ENCODE data around the gene PAM.

Gene PAM

GRCh38 chr5:102832445-102832844 is 77.3 kb downstream of the PAM start:
- TF ChIP-seq CTCF (IDR thresholded peaks at IDR 0.05; ENCODE audit: low read length, missing control alignments), result no peak
- H3K4me3 ChIP-seq (replicated peaks; ENCODE audit: low read depth, low read length), result no peak overlapping the region
- no peak for DNase-seq (ENCODE audit: low read depth)

DNA sequence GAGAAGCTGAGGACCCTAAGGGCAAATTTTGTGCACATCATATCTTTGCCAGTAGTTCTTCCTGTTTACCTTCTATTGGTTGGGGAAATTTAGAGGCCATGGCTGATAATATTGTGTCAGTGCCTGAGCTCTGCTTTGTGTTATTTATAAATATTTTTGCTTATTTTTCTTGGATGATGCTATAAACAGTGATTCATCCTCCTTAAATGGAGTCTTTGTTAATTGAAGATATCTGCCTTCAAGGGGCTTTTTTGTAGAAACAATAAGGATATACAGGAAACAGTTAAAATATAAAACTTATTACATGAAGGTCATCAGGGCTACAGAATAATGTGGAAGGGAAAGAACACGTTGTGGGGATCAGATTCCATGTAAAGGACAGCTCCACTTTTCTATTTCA is 78.0 kb downstream of the PAM start:
- no peak for TF ChIP-seq CTCF (IDR thresholded peaks at IDR 0.05; ENCODE audit: low read length, missing control alignments)
- DNase-seq (ENCODE audit: low read depth), result no peak

DNA sequence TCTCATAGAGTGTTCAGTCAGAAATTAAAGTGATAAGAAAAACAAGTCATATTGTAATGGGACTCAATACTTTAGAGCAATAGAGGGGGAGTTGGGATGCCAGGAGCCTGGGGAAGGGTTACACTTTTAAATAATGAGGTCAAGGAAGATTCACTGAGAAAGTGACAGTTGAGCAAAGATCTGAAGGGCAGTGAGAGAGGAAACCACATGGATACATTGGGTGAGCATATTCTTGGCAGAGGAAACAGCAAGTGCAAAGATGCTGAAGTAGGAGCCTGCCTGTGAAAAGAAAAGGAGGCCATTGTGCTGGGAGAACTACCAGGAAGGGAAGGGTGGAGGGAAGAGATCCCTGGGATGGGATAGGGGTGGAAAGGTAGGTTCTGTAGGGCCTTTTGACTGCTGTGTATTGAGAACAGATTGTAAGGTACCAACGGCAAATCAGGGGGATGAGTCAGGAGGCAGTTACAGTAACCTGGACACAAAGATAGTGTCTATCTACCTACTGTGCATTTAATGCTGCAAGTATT is 79.4 kb downstream of the PAM start:
- no peak for TF ChIP-seq CTCF (IDR thresholded peaks at IDR 0.05; ENCODE audit: low read length, missing control alignments)
- no peak overlapping the region for H3K4me3 ChIP-seq (replicated peaks; ENCODE audit: low read depth, low read length)
- DNase-seq (ENCODE audit: low read depth), result no peak

More for the DNA sequence above, 78.0 kb downstream of the PAM start:
- H3K4me3 ChIP-seq (replicated peaks; ENCODE audit: low read depth, low read length), result no peak overlapping the region

DNA sequence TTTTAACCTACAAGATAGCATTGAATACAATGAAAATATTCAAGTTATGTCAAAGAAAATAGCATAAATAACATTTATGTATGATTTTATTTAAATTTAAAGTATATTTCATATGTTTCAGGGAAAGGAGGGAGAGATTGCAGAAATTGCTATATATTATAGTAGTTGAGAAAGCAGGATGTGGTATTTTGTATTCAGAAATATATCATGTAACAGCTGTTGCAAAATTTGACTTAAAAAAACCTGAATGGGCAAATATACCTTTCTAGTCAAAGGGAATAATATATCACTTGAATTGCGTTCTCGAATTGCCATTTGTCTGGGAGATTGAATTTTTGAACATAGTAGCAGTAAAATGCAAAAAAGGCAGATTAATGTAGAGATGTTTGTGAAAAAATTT is 80.6 kb downstream of the PAM start:
- DNase-seq (ENCODE audit: low read depth), result no peak
- TF ChIP-seq CTCF (IDR thresholded peaks at IDR 0.05; ENCODE audit: low read length, missing control alignments), result no peak
- no peak overlapping the region for H3K4me3 ChIP-seq (replicated peaks; ENCODE audit: low read depth, low read length)

- no peak for DNase-seq (ENCODE audit: low read depth)
These were observed 85.9 kb downstream of the PAM start for GRCh38 chr5:102841021-102841420.

GRCh38 chr5:102843997-102844396 is 88.9 kb downstream of the PAM start:
- H3K4me3 ChIP-seq (replicated peaks; ENCODE audit: low read depth, low read length), result no peak overlapping the region
- TF ChIP-seq CTCF (IDR thresholded peaks at IDR 0.05; ENCODE audit: low read length, missing control alignments), result no peak
- DNase-seq (ENCODE audit: low read depth), result no peak

More at GRCh38 chr5:102841021-102841420, 85.9 kb downstream of the PAM start:
- no peak for TF ChIP-seq CTCF (IDR thresholded peaks at IDR 0.05; ENCODE audit: low read length, missing control alignments)
- no peak overlapping the region for H3K4me3 ChIP-seq (replicated peaks; ENCODE audit: low read depth, low read length)

DNA sequence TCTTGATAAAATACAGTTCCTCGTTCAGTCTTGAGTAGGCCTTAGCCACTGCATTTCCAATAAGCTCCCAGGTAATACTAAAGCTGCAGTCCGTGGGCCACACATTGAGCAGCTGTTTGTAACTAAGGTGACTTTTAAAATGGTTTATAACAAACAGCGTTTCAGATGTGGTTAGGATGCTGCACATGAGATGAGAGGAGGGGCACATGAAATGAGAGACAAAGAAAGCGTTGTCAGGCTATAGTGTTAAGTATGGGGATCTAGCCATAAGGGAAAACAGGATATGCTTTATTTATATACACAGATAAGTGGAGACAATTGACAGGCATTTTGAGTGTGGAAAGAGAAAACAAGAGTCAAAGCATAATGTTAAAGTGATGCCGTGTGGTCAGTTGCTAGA is 89.9 kb downstream of the PAM start:
- no peak overlapping the region for H3K4me3 ChIP-seq (replicated peaks; ENCODE audit: low read depth, low read length)
- no peak for TF ChIP-seq CTCF (IDR thresholded peaks at IDR 0.05; ENCODE audit: low read length, missing control alignments)
- no peak for DNase-seq (ENCODE audit: low read depth)

Measured in fibroblast of pulmonary artery (primary cell).